Stimulated activated CD8-positive, alpha-beta memory T cell treated with anti-CD3 and anti-CD28 coated beads, Interleukin-2, amount 100 ng/mL, for 48 hours (primary cell): ENCODE measurements around the gene ADD1.
A peak's percentile ranks its signal among the peaks of the same experiment; 100 is the strongest.

Experiments used
- DNase-seq, 2 donors: peaks; one replicate each; pipeline ENCODE4 v3.0.0-alpha.2; 2020; ENCODE audit warnings: low read depth in 2 of 2

The ADD1 gene

DNA sequence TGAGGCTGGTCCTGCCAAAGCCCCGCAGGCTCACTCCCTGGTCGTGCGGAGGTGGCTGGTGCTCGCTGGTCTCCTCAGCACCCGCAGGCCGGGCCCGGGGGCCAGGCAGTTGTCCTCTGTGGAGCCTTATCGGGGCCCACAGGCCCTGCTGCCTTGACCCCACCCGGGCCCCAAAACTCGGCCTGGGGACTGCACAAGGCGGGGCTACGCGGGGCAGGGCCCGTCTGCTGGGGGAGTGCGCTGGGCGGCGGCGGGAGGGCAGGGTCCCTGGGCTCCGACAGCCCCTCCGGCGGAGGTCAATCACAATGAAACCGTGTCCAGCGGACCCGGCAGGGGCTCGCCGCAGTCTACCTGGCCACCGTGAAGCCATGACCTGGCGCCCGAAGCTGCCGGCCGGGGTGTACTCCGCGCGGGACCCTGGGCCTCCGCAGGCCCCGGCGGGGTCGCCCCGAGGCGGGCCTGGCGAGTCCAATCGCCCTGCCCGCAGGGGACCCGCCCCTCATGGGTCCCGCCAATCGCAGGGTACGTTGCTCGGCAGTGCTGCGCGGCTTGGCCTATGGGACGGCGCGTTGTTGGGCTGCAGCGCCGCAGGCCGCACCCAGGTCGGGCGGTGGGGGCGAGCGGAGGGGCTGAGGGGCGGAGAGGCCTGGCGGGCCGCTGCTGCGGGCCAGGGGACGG lies at the start of gene ADD1:
Gene ADD1 (plus strand): TSS at position 582 of the 678 bp plus-strand sequence. CDS start 32,072 bp downstream, outside the sequence.
- DNase-seq = peak; percentile 90 to 91

DNA sequence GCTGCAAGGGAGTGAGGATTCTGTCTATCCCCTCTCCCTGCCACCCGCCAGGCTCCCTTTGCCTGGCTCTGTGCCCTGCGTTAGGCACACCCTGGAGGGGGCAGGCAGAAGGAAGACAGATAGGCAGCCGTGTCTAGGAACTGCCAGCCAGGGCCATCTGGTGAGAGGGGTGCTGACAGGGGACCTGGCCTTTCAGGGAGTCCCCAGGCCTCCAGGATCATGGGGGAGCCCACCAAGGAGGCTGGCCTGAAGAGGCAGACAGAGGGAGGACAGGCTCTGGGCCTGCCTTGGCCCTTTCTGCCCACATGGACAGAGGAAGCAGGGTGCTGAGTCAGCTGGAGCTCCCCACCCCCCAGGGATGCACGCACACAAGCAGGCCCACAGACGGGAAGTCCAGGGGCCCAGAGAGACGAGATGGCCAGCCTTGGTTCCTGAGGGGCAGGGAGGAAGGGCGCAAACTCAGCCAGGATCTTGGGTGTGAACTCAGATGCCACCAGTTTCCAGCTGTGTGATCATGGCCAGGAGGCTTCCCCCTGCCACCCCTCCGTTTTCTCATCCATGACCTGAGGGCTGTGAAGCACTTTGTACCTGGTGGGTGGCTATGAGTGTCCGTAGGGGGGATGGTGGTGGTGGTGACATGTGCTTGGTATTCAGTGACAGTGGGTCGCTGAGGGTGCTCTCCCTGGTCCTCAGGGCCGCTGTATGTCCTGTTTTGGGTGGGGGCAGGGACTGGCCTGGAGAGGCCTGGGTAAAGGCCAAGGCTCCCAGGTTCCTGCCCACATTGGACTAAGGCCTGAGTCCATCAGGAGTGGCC lies 49.0 kb upstream of the ADD1 start:
- DNase-seq = no peak

DNA sequence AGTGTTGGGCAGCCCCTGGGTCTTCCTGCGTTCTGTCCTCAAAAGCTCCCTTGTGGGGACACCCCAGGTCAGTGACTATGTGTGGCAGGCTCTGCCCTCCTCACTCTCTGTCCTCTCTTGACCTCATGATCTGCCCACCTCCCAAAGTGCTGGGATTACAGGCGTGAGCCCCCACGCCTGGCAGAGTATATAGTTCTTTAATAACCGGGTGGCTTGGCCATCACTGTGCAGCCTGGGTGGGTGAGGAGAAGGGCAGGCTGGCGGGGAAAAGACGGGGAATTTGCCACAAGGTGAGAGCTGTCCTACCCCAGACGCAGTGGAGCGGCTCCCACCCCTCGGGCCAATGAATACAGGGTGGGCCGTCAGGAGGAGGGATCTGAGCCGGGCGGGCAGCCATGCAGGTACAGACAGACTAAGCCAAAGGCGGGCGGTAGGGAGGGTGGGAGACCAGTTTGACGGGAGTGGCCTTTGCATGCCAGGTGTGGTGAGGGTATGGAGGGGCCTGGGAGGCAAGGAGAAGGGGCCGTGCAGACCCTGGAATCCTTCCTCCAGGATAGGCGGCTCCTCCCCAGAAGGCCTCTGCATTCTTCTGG lies 48.2 kb upstream of the ADD1 start:
- no peak for DNase-seq

- no peak for DNase-seq
These were observed 47.5 kb upstream of the ADD1 start for GRCh38 chr4:2795893-2796848.

DNA sequence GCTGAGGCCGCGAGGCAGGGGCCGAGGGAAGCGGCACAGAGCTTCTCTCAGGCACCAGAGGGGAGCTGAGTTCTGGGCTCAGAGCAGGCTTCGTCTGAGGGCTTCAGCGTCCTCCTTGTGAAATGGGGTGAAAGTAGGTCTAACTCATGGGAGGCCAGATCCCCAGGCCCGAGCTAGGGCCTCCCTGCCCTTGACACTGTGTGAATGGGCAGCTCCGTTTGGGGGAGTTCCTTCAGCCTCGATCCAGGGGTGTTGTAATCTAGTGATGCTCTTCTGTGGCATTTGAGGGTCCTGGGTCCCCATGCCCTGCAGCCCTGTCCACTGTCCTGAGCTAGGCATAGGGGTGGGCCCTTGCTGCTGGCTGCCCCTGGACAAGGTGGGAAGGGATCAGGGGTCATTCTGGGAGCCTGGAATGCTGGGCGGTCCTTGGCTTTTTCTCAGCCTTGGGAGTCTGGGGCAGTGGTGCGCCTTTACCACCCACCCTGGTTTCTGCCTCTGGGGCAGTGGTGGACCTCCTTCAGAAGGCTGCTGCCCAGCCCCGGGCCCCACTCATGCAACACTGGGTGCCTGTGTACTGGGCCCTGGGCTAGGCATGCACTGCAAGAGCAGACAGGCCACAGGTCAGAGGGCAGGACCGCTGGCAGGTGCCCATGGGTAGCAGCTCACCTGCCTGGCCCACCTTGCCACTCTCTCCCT lies 46.6 kb upstream of the ADD1 start:
- DNase-seq = no peak

- no peak for DNase-seq
These were observed 45.9 kb upstream of the ADD1 start for GRCh38 chr4:2797545-2798305.

- no peak for DNase-seq
These were observed 45.0 kb upstream of the ADD1 start for GRCh38 chr4:2798399-2799223.

GRCh38 chr4:2799224-2799911 lies 44.3 kb upstream of the ADD1 start:
- DNase-seq = no peak

DNA sequence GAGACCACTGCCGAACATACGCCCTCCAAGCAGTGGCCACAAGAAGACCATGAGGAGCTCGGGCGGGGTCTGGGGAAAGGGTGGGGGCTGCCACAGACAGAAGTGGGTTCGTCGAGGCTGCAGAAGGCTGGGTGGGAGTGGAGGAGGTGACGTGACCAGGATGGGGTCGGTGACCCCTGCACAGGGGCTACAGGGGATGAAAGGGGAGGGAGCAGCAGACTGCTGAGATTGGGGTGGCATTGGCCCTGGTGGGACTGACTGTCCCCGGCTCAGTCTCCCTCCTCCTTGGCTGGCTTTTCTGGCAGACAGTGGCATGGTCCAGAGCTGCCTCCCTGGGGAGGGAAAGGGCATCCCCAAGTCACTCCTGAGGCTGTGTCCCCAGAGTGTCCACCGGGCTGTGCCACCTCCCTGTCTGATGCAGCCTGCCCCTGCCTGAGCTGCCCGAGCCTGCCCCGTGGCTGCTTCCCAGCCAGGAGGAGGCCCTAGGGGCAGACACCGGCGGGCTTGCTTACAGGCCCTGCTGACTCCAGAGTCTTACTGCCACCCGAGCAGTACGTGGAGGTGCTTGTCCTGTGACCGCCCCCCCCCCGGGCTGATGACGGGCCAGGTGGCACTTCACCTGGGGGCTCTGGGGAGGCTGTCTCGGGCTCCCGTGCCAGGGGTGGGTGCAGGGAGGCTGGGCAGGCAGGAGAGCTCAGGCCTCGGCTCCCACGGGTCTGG lies 43.5 kb upstream of the ADD1 start:
- DNase-seq = no peak

DNA sequence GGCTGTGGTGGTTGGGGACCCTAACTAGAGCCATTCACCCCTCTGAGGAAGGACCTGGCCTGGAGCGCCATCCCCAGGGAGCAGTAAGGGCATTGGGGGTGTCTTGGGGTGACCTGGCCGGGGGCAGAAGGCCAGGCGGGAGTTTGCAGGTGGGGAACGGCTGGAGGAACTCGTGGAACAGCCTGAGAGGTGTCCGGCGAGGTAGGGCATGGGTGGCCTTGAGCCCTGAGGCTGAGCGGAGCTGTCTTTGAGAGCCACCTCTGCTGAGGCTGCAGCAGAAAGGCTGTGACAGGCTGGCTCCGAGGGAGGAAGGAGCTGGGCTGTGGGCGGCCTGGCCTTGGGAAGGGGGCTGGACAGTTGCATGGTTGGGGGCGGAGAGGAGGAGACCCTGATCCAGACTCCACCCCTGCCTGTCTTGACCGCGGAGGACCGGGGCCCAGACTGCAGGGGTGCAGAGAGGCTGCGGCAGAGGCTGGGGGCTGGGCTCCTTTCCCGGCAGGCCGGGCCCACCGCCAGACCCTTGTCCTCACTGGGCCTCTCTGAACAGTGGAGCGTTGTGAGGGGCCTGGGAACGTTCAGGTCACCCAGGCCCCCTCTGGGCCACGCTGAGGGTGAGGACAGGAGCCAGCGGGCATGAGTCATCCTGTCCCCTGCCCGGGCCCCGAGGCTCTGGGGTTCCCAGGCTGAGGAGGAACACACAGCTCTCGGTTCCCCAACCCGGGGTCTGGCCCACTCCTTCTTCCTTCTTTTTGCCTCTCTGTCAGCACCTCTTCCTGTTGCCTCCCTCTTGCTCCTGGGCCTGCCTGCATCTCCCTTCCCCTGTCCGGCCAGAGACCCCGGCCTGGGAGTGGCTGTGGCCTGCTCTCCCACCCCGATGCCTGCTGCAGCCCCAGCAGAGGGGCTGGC lies 42.7 kb upstream of the ADD1 start:
- DNase-seq = no peak

- DNase-seq = no peak
These were observed 40.8 kb upstream of the ADD1 start for GRCh38 chr4:2802618-2803531.

DNA sequence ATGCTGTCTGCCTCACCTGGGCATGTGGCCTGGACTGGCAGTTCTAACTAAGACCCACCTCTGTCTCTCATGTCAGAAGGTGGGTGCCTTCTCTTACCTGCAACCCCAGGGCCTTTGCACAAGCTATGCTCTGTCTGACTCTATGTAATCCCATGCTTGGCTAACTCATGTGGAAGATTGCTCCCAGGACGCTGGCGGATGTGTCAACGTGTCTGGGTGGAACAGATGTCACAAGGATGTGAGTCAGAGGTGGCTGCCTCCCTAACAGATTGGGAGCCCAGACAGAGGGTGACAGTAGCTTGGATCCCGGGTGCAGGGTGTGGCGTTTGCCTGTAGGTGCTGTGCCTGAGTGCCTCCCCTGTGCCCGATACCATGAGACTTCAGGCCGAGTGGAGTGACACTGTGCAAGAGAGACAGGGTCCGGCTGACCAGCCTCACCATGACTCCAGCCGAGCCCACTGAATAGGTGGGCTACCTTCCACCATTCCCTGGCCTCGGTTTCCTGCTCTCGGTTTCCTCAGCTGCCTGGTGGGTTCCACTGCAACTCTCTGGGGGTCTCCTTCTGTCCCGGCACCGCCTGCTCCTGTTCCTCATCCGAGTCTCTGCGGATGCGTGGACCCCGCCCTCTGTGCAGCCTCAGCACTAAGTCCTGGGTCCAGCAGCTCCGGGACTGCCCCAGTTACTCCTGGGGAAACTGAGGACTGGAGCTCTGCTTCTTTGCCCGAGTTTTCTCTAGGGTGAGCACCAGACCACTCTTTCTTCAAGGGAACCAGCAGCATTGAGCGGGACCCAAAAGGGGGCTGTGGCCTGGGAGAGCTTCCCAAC lies 39.8 kb upstream of the ADD1 start:
- no peak for DNase-seq

DNA sequence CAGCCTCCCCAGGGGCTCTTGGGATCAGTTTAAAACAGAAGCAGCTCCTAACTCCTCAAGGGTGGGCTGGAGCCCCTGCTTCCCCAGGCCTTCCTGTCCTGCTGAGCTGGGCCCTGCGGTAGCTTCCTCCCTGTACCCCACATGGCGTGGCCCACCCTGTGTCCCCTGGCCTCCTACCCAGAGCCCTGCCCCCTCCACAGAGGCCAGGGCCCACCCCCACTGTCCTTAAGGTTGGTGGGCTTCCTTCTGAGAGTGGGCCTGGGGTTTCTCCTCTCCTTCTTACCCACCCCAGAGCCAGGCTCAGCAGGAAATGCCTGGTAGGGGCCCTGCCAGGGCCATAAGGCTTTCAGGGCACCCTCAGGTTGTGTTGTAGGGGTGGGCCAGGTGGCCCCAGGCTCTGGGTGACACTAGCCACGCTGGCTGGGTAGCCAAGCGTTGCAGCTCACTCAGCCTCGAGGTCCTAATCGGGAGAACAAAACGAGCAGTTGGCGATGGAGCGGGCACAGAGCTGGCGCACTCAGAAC lies 39.1 kb upstream of the ADD1 start:
- no peak for DNase-seq

GRCh38 chr4:2804973-2805501 lies 38.6 kb upstream of the ADD1 start:
- no peak for DNase-seq
